Mammary epithelial cell (primary cell): ENCODE results near the gene TEX19.

Experiments
- EZH2 ChIP-seq: IDR thresholded peaks from 2 replicates; pipeline ENCODE4 v1.6.1; 2012; ENCODE audit warnings: low read length, inconsistent platforms, borderline replicate concordance
- TF ChIP-seq, protein P1 (sequence below), 2 donors: IDR thresholded peaks in 1 of 2; conservative IDR thresholded peaks in 1 of 2; 2 replicates each; pipeline ENCODE4 v1.5.1; 2011 to 2012; ENCODE audit warnings: inconsistent platforms in 2 of 2, low read length in 2 of 2, mild to moderate bottlenecking in 2 of 2, control low read depth in 1 of 2, low read depth in 1 of 2; ENCODE audit not compliant: insufficient read depth in 1 of 2; ENCODE audit errors: extremely low read depth in 1 of 2

DNA sequence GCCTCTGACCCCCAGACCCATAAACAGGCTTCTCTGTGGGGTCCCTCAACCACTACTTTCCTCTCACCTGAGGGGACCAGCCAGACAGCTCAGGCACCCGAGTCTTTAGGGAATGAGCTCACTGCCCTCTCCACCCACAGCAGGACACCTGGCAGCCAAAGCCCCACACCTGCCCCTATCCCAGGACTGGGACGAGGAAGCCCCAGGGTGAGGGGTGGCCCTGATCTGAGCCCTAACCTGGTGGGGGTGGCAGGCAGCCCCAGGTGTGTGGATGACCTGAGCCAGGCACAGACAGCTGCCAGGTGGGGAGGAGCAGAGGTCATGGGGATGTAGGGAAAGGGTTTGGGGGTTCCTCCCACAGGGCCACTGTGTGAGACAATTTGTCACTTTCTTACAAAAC lies 1.7 kb upstream of the TEX19 start:
- TF ChIP-seq, protein P1, sequence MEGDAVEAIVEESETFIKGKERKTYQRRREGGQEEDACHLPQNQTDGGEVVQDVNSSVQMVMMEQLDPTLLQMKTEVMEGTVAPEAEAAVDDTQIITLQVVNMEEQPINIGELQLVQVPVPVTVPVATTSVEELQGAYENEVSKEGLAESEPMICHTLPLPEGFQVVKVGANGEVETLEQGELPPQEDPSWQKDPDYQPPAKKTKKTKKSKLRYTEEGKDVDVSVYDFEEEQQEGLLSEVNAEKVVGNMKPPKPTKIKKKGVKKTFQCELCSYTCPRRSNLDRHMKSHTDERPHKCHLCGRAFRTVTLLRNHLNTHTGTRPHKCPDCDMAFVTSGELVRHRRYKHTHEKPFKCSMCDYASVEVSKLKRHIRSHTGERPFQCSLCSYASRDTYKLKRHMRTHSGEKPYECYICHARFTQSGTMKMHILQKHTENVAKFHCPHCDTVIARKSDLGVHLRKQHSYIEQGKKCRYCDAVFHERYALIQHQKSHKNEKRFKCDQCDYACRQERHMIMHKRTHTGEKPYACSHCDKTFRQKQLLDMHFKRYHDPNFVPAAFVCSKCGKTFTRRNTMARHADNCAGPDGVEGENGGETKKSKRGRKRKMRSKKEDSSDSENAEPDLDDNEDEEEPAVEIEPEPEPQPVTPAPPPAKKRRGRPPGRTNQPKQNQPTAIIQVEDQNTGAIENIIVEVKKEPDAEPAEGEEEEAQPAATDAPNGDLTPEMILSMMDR (conservative IDR thresholded peaks at IDR 0.05 in 1 of 2, IDR thresholded peaks at IDR 0.05 in 1 of 2; ENCODE audit: extremely low read depth in 1 of 2, insufficient read depth in 1 of 2, low read depth in 1 of 2, low read length in 2 of 2): no peak
- no peak for TF ChIP-seq EZH2
